Left lung (tissue), 10 donors: ENCODE measurements around the gene NFXL1. TPM values are rescaled to one million over a fixed set of nuclear protein-coding genes. Genes with fewer than 3 reads are reported as not detected.

Source experiments
- ATAC-seq: fragments of 200-7000 bp; cut with Tn5 transposase; one replicate; pipeline ENCODE4 v1.9.1; 2020; ENCODE audit warnings: moderate library complexity
- DNase-seq, 4 donors: peaks; one replicate each; pipeline ENCODE4 v3.0.0-alpha.2; 2013 to 2020
- H3K27ac ChIP-seq, 2 donors: fragments of 200-600 bp; sonication (generic) in 1 of 2; one replicate each; pipeline versions ENCODE4 v1.5.0 to v1.8.0; 2020 to 2021
- H3K27me3 ChIP-seq, 2 donors: fragments of 200-600 bp; sonication (generic) in 1 of 2; one replicate each; pipeline versions ENCODE4 v1.5.0 to v1.8.0; 2020 to 2021
- H3K36me3 ChIP-seq, 2 donors: fragments of 200-600 bp; sonication (generic) in 1 of 2; one replicate each; pipeline versions ENCODE4 v1.5.0 to v1.8.0; 2020 to 2021
- H3K4me1 ChIP-seq, 2 donors: fragments of 200-600 bp; one replicate each; pipeline ENCODE4 v1.8.0; 2021
- H3K4me3 ChIP-seq, 2 donors: fragments of 200-600 bp; sonication (generic) in 1 of 2; one replicate each; pipeline versions ENCODE4 v1.5.0 to v1.8.0; 2020 to 2021; ENCODE audit warnings: mild to moderate bottlenecking in 1 of 2
- H3K9me3 ChIP-seq, 2 donors: fragments of 200-600 bp; sonication (generic) in 1 of 2; one replicate each; pipeline versions ENCODE4 v1.5.0 to v1.8.0; 2020 to 2021
- CTCF ChIP-seq, 2 donors: fragments of 200-600 bp; sonication (generic) in 1 of 2; IDR thresholded peaks; one replicate each; pipeline versions ENCODE4 v1.5.0 to v1.8.0; 2021; ENCODE audit warnings: antibody characterized with exemption in 2 of 2
- intact Hi-C, 2 donors: fragments of 100-400 bp; cut with DNase I; formaldehyde crosslinking; loops; one replicate each; pipeline versions ENCODE4 v1.11.2 to v1.14.2; 2022
- polyA plus RNA-seq, 6 donors: library from polyadenylated mRNA; unstranded; fragments of 120-200 nt; gene quantifications; one replicate each; pipeline ENCODE4 v1.2.1, GENCODE V29; 2013; ENCODE audit not compliant: insufficient read length in 6 of 6
- total RNA-seq, 2 donors: library from RNA; stranded (reverse); fragmentation: NEBNext Ultra II Directional; extraction: Animal tissue kit (Norgen Biotek cat#: 25700); gene quantifications; one replicate each; pipeline ENCODE4 v1.2.1, GENCODE V29; 2021
- donor health status: DM: no; HTN: yes; CAD: no.
- donor health status: DM: no; HTN: no; CAD: no.

The NFXL1 gene
- total and polyA plus RNA-seq, 8 donors = 10.1 to 31.6 (median 25.5) TPM

- Histone ChIP-seq H3K4me1 (peaks cover 0 to 8% of the 10 kb centered on the region in 2 donors), H3K27me3 (no peaks in the 10 kb centered on the region), H3K4me3 (no peak overlapping the region), H3K27ac (no peak overlapping the region), H3K9me3 (no peaks in the 10 kb centered on the region), H3K36me3 (no peaks in the 10 kb centered on the region)
- DNase-seq (no peak), ATAC-seq (no peak)
- intact Hi-C loops = no loop called here
- no peak for TF ChIP-seq CTCF (IDR thresholded peaks at IDR 0.05)
Measured at GRCh38 chr4:47817275-47817674, 97.1 kb downstream of the NFXL1 start.

- TF ChIP-seq CTCF (IDR thresholded peaks at IDR 0.05) = no peak
- no peaks in the 10 kb centered on the region for H3K27me3 ChIP-seq
- no peak overlapping the region for H3K4me3 ChIP-seq
- intact Hi-C loops = no loop called here
- no peaks in the 10 kb centered on the region for H3K36me3 ChIP-seq
- peaks cover 0 to 8% of the 10 kb centered on the region in 2 donors for H3K4me1 ChIP-seq
- no peaks in the 10 kb centered on the region for H3K9me3 ChIP-seq
- DNase-seq (no peak), ATAC-seq (peak; percentile 83)
- H3K27ac ChIP-seq = no peak overlapping the region
Measured at GRCh38 chr4:47816748-47817147, 97.6 kb downstream of the NFXL1 start.

- DNase-seq (no peak), ATAC-seq (no peak)
- no peak for TF ChIP-seq CTCF (IDR thresholded peaks at IDR 0.05)
- intact Hi-C loops = no loop called here
- Histone ChIP-seq H3K27ac (no peak overlapping the region), H3K9me3 (no peaks in the 10 kb centered on the region), H3K36me3 (no peaks in the 10 kb centered on the region), H3K4me1 (peaks cover 0 to 4% of the 10 kb centered on the region in 2 donors), H3K27me3 (no peaks in the 10 kb centered on the region), H3K4me3 (no peak overlapping the region)
Measured at GRCh38 chr4:47814618-47815295, 99.6 kb downstream of the NFXL1 start.

GRCh38 chr4:47809654-47810203, 104.7 kb downstream of the NFXL1 start:
- Histone ChIP-seq H3K4me3 (no peak overlapping the region), H3K36me3 (no peaks in the 10 kb centered on the region), H3K4me1 (no peaks in the 10 kb centered on the region), H3K9me3 (no peaks in the 10 kb centered on the region), H3K27ac (no peak overlapping the region), H3K27me3 (no peaks in the 10 kb centered on the region)
- DNase-seq (no peak), ATAC-seq (peak; percentile 79)
- intact Hi-C loops = no loop called here
- TF ChIP-seq CTCF (IDR thresholded peaks at IDR 0.05) = no peak

GRCh38 chr4:47804598-47804997, 109.8 kb downstream of the NFXL1 start:
- no peaks in the 10 kb centered on the region for H3K9me3 ChIP-seq
- DNase-seq (no peak), ATAC-seq (no peak)
- no peak overlapping the region for H3K4me3 ChIP-seq
- intact Hi-C loops = no loop called here
- no peaks in the 10 kb centered on the region for H3K4me1 ChIP-seq
- TF ChIP-seq CTCF (IDR thresholded peaks at IDR 0.05) = no peak
- no peak overlapping the region for H3K27ac ChIP-seq
- no peaks in the 10 kb centered on the region for H3K27me3 ChIP-seq
- no peaks in the 10 kb centered on the region for H3K36me3 ChIP-seq
